NCI-H446 treated with DMSO at 0.1 percent for 48 hours (cell line): ENCODE results near the gene ZNRF3.
"Not testable (repeated sequence)": the region's sequence is repeated elsewhere in the genome, so short reads cannot be mapped to it uniquely, and the experiment has no call there.

Source experiments
- DNase-seq: peaks from one replicate; lab custom pipeline; 2025; lab: John Stamatoyannopoulos, UW

Gene ZNRF3

GRCh38 chr22:29037340-29037932 is 154.1 kb downstream of the ZNRF3 start:
- DNase-seq = no peak

GRCh38 chr22:29039148-29039547 is 155.8 kb downstream of the ZNRF3 start:
- DNase-seq = no peak

GRCh38 chr22:29039684-29040083 is 156.3 kb downstream of the ZNRF3 start:
- DNase-seq = not testable (repeated sequence)

GRCh38 chr22:29040385-29041275 is 157.3 kb downstream of the ZNRF3 start:
- peak; percentile 62 for DNase-seq

- peak; percentile 63 for DNase-seq
Measured at GRCh38 chr22:29041408-29041807, 158.0 kb downstream of the ZNRF3 start.

GRCh38 chr22:29043906-29044575 is 160.7 kb downstream of the ZNRF3 start:
- DNase-seq = no peak

- DNase-seq = no peak
Measured at GRCh38 chr22:29044657-29045176, 161.3 kb downstream of the ZNRF3 start.

GRCh38 chr22:29048822-29049654 is 165.7 kb downstream of the ZNRF3 start:
- no peak for DNase-seq

- DNase-seq = no peak
Measured at GRCh38 chr22:29049655-29050263, 166.4 kb downstream of the ZNRF3 start.

GRCh38 chr22:29050457-29050856 is 167.1 kb downstream of the ZNRF3 start:
- no peak for DNase-seq

GRCh38 chr22:29053048-29053702 is 169.8 kb downstream of the ZNRF3 start:
- no peak for DNase-seq

GRCh38 chr22:29054251-29054767 is 170.9 kb downstream of the ZNRF3 start:
- no peak for DNase-seq

GRCh38 chr22:29055192-29055830 is 171.9 kb downstream of the ZNRF3 start:
- DNase-seq = no peak

GRCh38 chr22:29056472-29056871 is 173.1 kb downstream of the ZNRF3 start:
- no peak for DNase-seq

- DNase-seq = no peak
Measured at GRCh38 chr22:29060251-29060869, 177.0 kb downstream of the ZNRF3 start.

GRCh38 chr22:29060931-29061330 is 177.6 kb downstream of the ZNRF3 start:
- no peak for DNase-seq

GRCh38 chr22:29061773-29062172 is 178.4 kb downstream of the ZNRF3 start, which contains the start of gene C22orf31:
Gene C22orf31, minus strand, starts transcription at chr22:29061831. Its CDS starts 39 bp downstream, at chr22:29061792.
- no peak for DNase-seq

GRCh38 chr22:29062286-29062821 is 179.0 kb downstream of the ZNRF3 start:
- DNase-seq = no peak
